Stimulated activated CD4-positive, alpha-beta T cell treated with anti-CD3 and anti-CD28 coated beads, Interleukin-15, amount 100 ng/mL, for 24 hours (primary cell): ENCODE results near the gene SETDB1.

Experiments used
- DNase-seq: peaks from one replicate; pipeline ENCODE4 v3.0.0-alpha.2; 2020

Gene SETDB1

DNA sequence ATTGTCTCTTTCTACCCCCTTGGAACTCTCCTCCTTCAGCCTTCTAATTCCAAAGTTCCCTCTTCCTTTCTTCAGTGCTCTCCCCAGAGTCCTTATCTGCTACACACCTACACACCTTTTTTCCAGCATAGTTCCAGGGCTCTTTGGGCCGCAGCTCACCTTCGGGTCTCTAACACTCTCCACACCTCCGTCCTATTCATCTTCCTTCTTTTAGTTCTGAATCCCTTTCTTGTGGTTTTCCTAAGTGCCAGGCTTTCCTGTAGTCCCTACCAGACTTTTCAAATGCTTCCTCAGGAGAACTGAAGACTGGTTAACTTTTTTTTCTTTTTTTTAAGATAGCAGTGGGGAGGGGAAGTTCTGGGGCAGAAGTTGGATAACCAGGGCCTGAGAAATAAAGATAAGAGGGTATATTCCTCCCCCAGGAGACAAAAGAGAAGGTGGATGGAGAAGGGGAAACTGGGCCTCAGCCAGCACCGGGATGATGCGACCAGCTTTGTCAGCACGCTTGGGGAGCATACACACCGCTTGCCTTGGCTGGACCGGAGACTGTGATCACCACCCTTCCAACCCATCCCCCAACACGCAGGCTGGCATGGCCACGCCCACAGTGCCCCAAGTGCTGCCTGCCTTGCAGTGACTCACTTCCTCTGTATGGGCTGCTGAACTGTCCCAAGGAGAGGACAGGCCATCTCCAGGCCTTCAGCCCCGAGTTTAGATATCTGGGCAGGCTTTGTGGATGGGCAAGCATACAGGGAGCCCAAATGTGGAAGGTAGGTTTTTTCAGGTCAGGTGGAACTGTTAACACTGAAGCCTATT is 50.9 kb downstream of the SETDB1 start:
- DNase-seq = peak; percentile 85

DNA sequence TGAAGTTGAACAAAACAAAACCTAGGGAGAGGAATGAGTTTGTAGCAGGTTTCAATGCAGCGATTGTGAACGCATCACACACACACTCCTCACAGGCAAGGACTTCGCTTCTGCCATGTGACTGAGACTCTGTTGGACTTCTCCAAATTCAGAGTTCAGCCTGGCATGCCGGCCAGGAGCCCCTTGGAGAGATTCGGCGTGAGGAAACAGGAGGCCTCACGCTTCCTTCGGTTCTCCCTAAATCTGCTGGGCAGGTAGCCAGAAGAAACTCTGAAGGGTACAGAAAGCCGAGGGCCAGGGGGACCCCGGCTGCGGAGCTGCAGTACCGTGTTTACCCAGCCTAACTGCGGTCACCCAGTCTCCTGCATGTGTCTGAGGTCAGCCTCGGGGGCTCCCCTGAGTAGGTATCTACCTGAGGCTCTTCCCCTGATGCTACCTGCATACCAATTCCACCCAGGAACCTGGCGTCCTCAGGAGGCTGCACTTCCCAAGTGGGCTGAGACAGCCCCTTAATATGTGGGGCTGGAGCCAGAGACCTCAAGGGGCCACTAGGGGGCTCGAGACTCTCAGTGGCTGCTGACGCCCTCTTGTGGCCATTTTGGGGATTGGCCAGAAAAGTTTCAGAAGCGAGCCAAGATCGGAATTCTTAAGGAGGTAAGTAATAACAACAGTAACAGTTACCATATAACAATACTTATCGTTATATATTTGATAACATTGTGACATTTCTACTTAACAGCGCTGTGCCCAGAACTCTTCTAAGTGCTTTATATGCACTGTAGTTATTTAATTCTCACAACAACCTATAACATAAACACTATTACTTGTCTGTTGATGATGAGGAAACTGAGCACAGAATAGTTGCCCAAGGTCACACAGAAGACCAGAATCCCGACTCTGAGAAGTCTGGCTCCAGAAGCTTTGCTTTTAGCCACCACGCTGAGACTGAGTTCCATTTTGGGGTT is 53.2 kb downstream of the SETDB1 start:
- peak; percentile 91 for DNase-seq

DNA sequence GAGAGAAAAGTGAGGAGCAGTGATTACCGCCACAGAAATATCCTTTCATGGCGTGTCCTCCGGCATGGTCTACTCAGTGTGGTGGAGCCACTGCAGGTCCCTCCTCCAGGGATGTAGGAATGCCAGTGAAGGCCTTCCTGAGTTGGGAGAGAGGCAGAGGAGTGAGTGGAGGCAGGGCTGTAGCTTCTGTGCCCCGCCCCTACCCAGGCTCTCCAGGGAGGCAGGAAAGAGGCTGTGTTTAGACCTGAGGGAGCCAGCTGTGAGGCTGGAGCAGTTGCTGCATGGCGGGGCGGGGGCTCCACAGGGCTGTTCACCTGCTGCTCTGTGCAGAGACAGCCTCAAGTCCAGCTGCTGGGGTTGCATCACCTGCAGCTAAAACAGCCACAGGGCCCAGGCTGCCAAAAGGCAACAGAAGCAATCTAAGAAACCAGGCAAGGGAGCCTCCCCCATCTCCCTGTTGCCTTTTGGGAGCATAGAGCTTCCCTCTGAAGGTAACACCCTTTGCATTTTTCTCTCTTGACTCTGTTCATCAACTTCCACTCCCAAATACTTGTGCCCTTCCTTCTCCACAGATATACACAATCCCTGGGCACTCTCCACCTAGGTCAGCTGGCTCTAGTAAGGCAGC is 55.1 kb downstream of the SETDB1 start:
- no peak for DNase-seq

DNA sequence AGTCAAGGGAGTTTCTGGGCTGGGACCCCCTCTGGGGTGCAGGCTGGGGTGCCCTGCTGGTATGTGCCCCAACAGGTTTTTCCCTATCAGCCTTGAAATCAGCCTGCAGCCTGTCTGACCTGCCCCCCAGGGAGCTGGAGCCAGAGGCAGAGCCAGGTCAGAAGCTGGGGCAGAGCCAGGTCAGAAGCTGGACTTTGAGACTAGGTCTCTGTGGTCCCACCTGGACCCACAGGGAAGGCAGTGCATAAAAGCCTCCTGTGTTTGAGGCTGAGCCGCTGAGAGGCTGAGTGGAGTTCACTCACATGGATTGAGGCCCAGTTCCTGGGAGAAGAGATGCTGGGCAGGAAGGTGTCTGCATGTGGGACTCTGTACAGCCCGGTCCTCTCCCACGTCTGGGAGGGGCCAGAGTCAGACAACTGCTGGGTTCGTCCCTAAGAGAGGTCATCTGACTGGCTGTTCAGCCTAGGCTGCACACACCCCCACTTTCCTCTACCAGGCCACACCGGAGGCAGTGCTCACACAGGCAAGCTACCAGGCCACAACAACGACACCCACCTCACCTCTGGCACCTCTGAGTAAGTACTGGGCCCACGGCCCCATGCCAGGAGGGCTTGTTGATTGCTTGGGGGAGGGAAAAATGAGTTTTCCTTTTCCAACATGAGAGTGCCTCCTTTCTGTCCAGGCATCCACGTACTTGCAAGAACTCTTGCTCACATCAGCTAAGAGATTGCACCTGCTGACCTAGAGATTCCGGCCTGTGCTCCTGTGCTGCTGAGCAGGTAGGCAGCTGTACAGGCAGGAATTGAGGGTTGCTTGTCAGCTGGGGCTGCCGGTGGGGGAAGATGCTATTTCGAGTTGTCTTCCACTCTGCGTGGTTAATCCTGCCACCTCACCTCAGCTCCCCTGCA is 55.9 kb downstream of the SETDB1 start, which contains the start of gene ANXA9:
TSS of gene ANXA9 (plus strand) at position 488 of the 908 bp plus-strand sequence. CDS start 814 bp downstream, outside the sequence.
- DNase-seq = no peak

DNA sequence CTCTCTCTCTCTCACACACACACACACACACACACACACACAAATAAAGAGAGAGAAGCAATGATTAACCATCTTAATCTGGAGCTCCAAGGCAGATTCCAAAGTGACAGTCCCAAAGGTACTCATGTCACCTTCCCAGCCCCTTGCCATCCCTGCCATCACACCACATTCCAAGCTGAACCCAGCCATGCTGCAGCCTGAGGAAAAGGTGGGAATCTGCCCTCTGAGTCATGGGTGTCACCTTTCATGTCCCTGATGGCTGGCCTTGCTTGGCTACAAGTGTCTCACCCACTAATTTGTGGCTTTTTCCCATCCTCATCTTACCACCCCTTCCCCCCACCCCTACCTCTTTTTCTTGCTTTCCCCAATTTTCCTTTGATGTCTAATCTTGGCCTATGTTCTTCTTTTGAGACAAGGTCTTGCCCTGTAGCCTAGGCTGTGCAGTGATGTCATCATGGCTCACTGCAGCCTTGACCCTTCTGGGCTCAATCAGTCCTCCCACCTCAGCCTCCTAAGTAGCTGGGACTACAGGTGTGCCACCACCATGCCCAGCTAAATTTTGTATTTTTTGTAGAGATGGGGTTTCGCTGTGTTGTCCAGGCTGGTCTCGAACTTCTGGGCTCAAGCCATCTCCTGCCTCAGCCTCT is 59.1 kb downstream of the SETDB1 start:
- no peak for DNase-seq

DNA sequence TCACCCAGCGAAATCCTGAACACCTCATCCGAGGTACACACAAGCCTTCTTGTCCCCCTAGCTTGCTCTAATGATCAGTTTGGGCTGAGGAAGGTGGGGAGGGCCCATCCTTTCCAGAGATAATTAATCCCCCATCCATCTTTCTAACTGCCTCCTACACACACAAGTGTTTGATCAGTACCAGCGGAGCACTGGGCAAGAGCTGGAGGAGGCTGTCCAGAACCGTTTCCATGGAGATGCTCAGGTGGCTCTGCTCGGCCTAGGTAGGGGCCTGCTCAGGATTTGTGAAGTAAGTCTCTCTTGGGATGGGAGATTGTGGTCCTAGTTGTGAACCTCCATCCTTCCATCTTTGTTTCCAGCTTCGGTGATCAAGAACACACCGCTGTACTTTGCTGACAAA is 61.8 kb downstream of the SETDB1 start:
- DNase-seq = no peak

DNA sequence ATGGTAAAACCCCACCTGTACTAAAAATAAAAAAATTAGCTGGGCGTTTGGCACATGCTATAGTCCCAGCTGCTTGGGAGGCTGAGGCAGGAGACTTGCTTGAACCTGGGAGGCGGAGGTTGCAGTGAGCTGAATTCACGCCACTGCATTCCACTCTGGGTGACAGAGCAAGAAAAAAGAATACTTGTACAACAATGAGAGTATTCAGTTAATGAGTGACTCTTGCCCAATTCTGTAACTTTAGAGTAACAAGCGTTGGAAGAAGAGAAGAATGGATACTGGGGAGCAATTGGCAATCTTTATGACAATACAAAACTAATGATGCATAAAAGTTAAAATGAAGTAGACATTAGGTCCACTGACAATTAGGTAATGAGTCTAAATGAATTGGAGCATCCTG is 66.5 kb downstream of the SETDB1 start:
- no peak for DNase-seq

DNA sequence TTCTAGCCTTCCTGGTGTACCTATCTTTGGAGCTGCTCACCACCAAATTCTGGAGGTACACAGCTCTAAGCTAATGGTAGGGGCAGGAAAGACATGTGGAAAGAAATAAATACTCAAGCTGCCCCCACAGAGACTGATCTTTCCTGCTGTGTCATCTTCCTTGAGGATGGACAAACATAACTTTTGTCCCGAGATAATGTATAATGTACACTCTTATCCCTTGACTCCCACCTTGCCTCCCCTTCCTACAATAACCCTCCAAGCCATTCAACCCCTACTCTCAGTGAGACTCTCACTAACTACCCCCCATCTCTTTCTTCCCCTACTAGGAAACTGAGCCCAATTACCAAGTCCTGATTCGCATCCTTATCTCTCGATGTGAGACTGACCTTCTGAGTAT is 68.1 kb downstream of the SETDB1 start:
- no peak for DNase-seq

DNA sequence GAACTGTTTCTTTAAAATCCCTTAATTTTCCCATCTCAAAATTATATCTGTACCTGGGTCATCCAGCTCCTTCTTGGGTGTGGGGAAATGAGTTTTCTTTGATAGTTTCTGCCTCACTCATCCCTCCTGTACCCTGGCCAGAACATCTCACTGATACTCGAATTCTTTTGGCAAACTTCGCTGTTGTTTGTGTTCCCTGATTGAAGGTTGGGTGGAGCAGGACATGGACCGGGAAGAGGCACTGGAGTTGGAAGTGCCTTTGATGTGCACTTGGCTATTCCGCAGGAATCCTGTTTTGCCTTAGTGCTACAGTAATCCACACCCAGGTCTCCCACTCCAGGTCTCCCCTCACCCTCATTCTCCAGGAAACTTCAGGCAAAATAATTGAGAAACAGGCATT is 69.3 kb downstream of the SETDB1 start:
- DNase-seq = no peak

DNA sequence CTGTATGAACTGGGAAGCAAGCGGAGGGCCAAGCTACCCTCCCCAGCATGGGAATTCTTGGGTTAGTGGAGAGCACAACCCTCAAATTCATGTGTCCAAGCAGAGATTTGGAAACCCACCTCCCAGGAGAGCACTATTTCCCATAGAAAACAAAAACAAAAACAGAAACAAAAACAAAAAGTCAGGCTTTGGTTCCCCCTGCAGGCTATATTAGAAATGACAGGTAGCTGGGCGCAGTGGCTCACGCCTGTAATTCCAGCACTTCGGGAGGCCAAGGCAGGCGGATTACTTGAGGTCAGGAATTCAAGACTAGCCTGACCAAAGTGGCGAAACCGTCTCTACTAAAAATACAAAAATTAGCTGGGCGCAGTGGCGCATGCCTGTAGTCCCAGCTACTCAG is 69.7 kb downstream of the SETDB1 start:
- no peak for DNase-seq

DNA sequence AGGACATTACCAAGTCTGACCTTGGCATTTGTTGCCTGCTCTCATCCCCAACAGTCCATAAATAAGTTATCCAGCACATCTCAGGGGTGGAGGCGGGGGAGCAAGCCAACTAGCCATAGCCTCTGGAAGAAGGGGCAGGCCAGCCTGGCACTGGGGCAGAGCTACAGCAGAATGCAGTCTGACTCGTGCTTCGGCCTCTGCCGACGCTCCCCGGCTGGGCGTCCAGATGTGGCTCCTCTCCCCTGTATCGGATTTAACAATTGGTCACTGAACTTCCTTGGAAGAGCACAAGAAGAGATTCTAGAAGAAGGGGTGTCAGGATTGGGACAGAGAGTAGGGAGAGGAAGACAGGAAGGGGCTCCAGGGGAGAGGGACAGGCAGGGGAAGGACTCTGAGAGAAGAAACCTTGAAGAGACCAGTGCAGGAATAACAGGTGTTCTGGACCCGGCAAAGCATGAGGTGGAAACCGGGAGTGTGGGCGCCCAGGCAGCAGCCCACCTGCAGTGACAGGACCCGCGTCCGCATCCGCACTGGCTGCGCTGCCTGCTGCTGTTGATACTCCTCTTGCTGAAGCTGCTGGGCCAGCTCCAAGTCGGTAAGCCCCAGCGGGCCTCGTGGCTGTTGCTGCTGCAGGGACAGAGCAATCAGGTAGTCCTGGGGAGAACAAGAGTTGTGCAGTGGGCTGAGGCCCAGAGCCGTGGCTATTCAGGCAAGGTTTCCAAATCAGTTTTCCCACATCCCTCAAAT is 71.1 kb downstream of the SETDB1 start:
- DNase-seq = no peak

DNA sequence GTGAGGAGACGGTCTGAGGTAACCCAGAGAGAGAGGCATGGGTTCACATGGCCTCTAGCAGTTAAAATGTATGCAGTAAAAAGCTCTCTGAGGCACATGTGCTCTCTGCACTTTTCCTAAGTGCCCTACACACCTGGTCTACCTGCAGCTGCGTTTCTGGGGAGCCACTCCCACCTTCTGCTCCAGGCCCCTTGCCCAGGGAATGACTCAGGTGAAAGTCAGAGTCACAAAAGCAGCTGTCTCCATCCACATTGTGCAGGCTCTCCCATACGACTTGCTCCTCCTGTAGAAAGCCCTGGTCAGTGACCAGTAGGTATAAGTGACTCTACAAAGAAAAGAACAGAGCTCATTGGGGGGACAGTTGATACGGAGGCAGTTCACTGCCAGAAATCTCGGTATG is 71.8 kb downstream of the SETDB1 start:
- DNase-seq = no peak

DNA sequence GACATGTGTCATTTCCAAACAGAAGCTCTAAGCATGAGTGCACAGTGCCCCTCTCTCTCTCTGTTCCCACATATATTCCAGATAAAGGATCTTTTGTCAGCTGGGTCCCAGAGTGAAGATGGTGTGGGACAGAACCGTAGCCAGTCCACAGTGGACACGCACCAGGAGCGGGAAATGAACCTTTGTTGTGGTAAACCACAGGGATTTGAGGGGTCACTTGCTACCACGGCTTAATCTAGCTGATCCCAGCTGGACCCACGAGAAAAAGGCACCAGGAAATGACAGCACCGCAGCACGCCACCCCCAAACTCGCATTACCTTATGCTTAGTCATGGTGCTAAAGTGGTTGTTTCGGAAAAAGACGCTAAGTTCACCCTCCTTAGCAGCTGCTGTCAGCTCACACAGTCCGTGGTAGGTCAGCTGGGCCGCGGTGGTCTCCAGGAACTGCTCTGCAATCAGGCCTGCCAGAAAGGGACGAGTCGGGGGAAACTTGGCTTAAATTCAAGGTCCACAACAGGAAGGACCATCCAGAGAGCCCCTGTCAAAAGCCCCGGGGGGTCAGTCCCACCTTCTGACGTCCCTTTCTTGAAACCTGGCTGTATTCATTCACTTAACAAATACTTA is 73.0 kb downstream of the SETDB1 start:
- peak; percentile 47 for DNase-seq

DNA sequence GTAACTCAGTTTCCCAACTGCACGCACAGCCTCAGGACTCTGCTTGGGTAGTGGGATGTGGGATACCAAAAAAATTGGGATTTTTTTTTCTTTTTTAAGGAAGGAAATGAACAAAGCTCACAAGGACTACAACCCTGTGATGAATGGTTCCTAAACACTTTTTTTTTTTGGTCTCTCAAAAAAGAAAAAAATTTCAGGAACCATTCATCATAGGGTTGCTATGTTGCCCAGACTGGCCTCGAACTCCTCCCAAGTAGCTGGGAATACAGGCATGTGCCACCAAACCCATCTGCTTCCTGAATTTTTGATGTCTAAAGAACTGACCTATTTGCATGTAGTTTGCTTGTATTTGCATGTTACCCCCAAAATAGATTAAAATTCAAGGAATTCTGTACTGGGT is 73.8 kb downstream of the SETDB1 start:
- DNase-seq = no peak

DNA sequence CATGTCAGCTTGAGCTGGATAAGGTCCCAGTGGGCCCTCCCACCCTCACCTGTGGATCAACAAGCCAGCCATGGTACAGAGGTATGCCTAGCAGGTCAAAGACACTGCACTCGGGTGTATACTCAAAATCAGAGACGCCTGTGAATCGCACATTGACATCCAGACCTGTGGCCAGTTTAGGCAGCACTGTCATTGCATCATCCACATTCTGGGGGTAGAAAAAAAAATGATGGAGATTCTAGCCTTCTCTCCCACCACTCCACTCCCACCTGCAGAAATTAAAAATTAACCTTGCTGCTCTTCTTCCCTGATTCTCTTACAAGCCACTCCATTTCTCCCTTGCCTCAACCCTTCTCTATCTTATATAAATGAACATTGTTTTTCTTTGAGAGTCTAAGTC is 74.2 kb downstream of the SETDB1 start:
- DNase-seq = no peak

DNA sequence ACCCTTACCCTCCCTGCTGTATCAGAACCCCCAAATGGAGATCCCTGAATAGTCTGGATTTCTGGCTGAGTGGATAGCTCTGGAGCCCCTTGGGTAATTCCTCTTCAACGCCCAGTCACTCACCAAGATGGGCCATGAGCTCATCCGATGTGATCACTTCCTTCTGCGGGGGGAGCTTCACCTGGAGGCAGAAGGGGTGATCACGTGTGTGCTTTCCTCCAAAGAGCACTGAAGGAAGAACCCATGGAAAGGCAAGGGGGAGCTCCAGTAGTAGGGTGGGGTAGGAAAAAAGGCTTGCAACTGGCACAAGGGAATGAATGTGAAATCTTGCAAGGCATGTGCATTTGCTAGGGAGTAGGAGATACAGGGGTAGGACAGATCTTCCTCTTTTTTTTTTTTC is 75.4 kb downstream of the SETDB1 start:
- DNase-seq = no peak

DNA sequence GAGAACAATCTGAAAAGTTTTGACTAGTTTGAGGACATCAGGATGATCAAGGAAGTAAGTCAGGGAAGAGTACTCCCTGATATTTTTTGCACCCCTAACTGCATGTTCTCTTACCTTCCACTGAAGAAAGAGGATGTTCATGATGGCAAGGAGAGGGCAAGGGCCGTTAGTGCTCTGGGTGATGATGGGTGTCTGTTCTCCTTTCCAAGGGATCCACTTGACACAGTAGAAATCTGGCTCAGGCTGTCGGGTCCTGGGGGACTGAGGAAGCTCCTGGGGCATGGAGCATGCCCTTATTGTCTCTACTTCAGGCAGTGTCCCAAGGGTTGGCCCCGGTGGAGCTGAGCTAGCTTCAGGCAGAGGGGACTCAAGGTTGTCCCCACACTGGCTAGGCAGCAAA is 75.9 kb downstream of the SETDB1 start:
- DNase-seq = no peak

DNA sequence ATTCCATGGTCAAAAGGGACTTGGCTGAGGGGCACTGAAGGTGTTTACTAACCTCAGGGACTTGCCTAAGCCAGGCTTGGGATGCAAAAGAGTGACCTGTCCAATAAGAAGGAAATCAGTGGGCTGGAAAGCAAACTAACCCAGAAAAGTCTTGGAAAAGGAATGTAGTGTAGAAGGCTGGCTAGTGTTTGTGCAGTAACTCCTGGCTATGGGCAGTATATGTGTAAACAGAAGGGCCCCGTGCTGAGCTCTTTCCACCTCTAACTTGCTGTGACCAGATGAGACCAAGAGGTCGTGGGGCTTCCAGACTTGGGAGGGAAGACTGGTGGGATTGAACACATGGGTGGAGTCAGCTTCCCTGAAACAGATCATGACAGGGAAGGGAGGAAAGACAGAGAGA is 76.4 kb downstream of the SETDB1 start:
- DNase-seq = no peak

DNA sequence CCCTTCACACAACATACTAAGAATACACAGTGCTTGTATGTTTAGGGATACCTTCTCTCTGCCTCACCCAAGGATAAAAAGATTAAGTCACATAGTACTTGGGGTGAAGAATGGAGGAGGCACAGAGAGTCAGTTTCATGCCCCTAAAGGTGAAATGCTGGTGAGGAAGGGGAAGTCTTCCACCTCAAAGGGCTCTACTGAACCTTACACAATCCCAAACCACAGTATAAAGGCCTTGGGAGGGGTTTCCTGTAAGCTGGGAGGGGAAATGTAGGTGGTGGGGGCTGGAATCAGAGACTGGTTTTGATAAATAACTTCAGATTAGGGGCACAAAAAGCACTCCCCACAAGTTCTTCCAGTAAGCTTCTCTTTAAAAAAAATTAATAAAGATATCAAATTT is 77.0 kb downstream of the SETDB1 start:
- no peak for DNase-seq

DNA sequence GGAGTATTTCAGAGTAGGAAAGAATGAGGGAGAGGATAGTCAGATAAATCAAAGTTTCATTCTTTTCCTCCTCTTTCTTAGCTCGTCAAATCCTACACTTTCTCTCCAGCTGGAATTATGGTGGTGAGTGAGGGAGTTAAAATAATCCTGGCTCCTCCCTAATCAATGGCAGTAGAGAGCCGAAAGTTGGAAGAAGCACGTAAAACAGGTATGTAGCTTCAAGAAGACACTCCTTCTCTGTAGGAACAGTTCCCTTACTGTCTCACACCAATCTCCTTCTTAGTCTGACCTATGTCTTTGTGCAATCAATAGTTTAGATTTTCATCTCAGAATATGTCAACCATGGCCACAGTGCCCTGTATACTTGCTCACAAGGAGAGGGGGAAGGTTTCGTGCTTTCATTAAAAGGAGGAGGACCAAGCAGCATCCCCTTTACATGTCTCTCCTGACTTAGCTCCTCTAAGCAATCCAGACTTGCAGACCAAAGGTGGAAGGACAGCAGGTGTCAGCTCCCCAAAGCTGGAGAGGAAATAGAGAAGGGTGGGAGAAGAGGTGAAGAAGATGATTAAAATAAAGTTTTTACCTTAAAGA is 79.7 kb downstream of the SETDB1 start:
- DNase-seq = no peak
